GM18909 (cell line): ENCODE measurements around the gene CDKN2AIP.
"Not testable (repeated sequence)": the region's sequence is repeated elsewhere in the genome, so short reads cannot be mapped to it uniquely, and the experiment has no call there.

Source experiments
- ATAC-seq: cut with Tn5 transposase; IDR thresholded peaks from one replicate; pipeline ENCODE4 v1.9.1; 2021; ENCODE audit warnings: mild to moderate bottlenecking; ENCODE audit not compliant: unreplicated experiment, poor library complexity

Gene CDKN2AIP

GRCh38 chr4:183443655-183444213 lies 702 bp upstream of the CDKN2AIP start:
- no peak for ATAC-seq

- peak; percentile 32 for ATAC-seq
Observed at GRCh38 chr4:183445097-183445428, 627 bp downstream of the CDKN2AIP start.

- no peak for ATAC-seq
Observed at GRCh38 chr4:183447646-183448045, 3.2 kb downstream of the CDKN2AIP start.

GRCh38 chr4:183448436-183448835 lies 4.0 kb downstream of the CDKN2AIP start:
- no peak for ATAC-seq

GRCh38 chr4:183449193-183449882 lies 4.9 kb downstream of the CDKN2AIP start:
- no peak for ATAC-seq

GRCh38 chr4:183450108-183450507 lies 5.7 kb downstream of the CDKN2AIP start:
- ATAC-seq: no peak

GRCh38 chr4:183455431-183456195 lies 11.2 kb downstream of the CDKN2AIP start:
- ATAC-seq: no peak

GRCh38 chr4:183458005-183458404 lies 13.6 kb downstream of the CDKN2AIP start:
- no peak for ATAC-seq

- not testable (repeated sequence) for ATAC-seq
Observed at GRCh38 chr4:183463903-183464619, 19.6 kb downstream of the CDKN2AIP start.

GRCh38 chr4:183465879-183466278 lies 21.4 kb downstream of the CDKN2AIP start:
- ATAC-seq: not testable (repeated sequence)

GRCh38 chr4:183467246-183467645 lies 22.8 kb downstream of the CDKN2AIP start:
- ATAC-seq: no peak

GRCh38 chr4:183468210-183469095 lies 24.0 kb downstream of the CDKN2AIP start:
- no peak for ATAC-seq

GRCh38 chr4:183469285-183469684 lies 24.8 kb downstream of the CDKN2AIP start:
- ATAC-seq: no peak

GRCh38 chr4:183469936-183470335 lies 25.5 kb downstream of the CDKN2AIP start:
- ATAC-seq: no peak

GRCh38 chr4:183470821-183471220 lies 26.4 kb downstream of the CDKN2AIP start:
- ATAC-seq: no peak

GRCh38 chr4:183471946-183472708 lies 27.7 kb downstream of the CDKN2AIP start:
- ATAC-seq: peak; percentile 82

GRCh38 chr4:183478123-183478522 lies 33.7 kb downstream of the CDKN2AIP start:
- ATAC-seq: no peak

GRCh38 chr4:183478926-183479325 lies 34.5 kb downstream of the CDKN2AIP start:
- ATAC-seq: no peak

- not testable (repeated sequence) for ATAC-seq
Observed at GRCh38 chr4:183482515-183483095, 38.2 kb downstream of the CDKN2AIP start.
